Fibroblast of skin of left quadriceps (primary cell): ENCODE results near the gene SEC14L1.

Experiments used
- DNase-seq, 2 experiments: peaks; one replicate each; pipeline ENCODE4 v3.0.0-alpha.2; 2013; ENCODE audit warnings: low read depth in 2 of 2

Gene SEC14L1

DNA sequence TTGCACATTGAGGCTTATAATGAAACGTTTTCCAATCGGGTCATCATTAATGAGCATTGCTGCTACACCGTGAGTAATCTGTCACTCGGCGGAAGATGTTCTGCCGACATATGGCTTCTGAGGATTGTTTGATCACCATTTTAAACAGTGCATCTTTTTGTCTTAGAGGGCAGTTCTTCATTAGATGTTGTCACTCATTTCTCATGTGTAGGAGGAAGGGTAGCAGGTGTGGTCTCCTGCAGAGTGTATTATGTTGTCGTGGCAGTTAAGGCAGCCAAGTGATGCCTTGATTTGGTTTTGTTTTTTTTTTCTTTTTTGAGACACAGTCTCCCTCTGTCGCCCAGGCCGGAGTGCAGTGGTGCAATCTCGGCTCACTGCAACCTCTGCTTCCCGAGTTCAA, 50.5 kb downstream of the SEC14L1 start:
- DNase-seq: no peak

- no peak for DNase-seq
Measured at GRCh38 chr17:77193653-77194052, 52.9 kb downstream of the SEC14L1 start.

GRCh38 chr17:77194179-77194578, 53.4 kb downstream of the SEC14L1 start:
- no peak for DNase-seq

DNA sequence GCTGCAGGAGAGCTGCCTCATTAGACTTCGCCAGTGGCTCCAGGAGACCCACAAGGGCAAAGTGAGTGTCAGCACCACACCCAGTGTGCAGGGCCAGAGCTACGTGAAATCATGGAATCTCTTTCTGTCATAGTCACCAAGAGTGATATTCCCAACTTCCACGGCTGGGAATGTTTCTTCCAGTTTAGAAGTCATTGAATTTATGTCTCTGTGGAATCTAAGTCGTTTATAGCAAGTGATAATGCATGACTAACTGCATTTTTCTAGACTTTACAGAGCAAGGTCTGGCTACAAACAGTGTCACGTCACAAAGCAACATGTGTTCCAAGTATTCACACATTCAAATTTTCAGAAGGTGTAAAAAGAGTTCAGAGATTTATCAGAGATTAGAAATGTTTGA, 55.5 kb downstream of the SEC14L1 start:
- DNase-seq: no peak

GRCh38 chr17:77197115-77197514, 56.3 kb downstream of the SEC14L1 start:
- DNase-seq: no peak

DNA sequence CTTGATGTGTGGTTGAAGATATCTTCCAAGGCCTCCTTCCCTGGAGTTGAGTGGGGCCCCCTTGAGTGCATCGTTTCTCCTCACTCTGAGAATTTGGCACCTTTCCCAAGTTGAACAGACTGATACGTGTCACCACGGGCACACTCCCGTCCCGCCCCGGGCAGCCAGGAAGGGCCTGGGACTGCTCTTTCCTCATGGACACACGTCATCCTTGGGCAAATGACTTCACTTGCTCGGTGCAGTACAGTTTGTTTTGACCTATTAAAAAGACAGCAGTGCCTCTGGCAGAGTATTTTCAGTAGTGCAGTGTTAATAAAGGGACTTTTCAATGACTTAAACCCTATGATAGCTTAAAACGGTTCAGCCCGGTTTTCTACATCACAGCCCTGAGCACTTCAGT, 59.9 kb downstream of the SEC14L1 start:
- DNase-seq: no peak

- no peak for DNase-seq
Measured at GRCh38 chr17:77203436-77203835, 62.7 kb downstream of the SEC14L1 start.

DNA sequence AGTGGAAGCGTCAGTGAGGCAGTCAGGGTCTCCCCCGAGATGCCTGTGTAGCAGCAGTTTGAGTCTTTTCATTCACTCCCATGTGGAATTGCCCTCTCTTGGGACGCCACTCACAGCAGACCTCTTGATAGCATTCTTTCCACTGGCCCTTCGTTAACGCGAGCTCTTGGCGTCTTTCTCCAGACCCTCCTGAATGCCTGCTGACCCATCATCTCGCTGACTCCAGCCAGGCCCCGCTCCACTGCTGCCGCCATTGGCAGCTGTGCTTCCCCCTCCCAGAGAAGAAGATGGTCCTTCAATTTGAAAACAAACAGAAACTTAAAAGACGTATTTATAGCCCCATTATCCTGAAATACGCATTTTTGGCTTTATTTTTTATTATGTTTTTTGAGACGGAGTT, 63.1 kb downstream of the SEC14L1 start:
- no peak for DNase-seq

DNA sequence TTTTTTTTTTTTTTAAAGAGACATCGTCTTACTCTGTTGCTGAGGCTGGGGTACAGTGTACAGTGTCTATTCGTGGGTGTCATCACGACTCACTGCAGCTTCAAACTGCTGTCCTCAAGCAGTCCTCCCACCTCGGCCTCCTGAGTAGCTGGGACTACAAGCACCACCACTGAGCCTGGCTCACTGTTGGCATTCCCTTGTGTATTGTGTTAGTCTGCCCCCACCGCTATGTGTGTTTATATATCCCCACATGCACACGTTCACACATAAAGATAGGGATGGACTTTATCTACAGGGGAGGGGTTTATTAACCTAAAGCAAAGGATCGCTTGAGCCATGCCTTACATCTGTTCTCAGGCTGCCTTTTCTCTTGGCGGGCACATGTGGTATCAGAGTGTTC, 63.8 kb downstream of the SEC14L1 start:
- no peak for DNase-seq

DNA sequence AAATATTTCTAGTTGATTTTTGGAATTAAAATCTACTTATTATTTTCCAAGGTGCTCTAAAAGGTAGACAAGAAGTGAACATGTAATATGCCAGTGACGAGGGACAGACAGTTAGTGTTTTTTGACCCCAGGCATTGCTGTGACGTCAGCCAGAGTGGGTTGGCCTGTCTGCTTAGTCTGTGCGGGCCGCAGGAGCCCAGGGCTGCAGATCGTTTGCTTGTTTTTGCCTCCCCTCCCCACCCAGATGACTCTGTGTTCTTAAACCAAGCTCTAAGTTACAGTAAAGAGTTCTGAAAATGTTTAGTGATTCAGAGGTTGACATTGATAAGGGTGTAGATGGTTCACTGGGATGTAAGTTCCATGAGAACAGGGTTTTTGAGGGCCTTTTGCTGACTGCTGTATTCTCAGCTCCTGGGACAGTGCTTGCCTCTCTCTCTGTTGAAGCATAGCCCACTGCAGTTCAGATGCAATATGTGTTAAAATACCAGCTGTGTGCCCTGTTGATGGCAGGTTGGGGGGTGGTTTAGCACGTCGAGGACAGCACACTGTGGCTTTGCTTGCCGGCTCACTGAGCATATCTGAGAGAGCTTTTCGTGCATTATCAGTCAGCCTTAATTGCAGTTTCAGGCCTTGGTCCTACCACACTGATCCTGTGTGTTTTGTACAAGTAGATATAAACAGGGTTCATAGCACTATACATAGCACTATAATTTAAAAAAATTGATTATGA, 64.8 kb downstream of the SEC14L1 start:
- DNase-seq: no peak

GRCh38 chr17:77206158-77206956, 65.6 kb downstream of the SEC14L1 start:
- no peak for DNase-seq

- no peak for DNase-seq
Measured at GRCh38 chr17:77207689-77208216, 67.0 kb downstream of the SEC14L1 start.

GRCh38 chr17:77208217-77208808, 67.5 kb downstream of the SEC14L1 start:
- DNase-seq: no peak

DNA sequence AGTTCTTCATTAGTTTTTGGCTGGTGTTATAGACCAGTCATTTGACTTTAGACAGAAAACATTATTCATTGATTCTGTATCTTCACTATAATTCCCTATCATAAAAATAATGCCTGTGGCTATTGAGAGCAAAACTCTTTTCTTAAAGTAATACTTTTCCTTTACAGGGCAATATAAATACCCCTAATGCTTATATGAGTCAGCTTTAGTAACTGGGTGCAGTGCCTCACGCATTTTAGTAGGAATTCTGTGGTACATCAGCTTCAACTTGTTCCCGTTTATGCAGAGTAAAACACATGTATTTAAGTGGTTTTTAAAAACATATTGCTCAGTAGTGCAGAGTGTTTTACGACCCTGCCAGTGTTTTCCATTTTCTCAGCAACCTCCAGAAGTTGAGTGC, 68.1 kb downstream of the SEC14L1 start:
- peak; percentile 27 to 31 for DNase-seq

- no peak for DNase-seq
Measured at GRCh38 chr17:77209330-77209748, 68.6 kb downstream of the SEC14L1 start.

DNA sequence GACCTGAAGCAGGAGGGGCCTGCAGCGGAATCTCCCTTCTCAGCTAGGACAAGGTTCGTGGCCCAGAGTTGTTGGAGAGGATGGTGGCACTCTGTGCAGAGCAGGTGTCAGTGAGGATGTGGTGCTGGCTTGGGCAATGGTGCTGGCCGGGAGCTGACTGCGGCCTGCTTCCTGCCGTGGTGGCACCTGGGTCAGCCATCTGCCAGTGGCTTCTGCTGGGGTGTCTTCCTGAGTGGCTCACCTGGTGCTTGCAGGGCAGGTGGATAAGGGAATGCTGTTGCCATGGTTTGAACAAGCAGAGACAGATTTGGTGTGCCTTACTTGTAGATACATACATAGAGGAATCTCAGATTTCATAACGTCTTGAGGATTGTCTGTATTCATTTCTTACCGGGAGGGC, 69.6 kb downstream of the SEC14L1 start:
- DNase-seq: no peak

DNA sequence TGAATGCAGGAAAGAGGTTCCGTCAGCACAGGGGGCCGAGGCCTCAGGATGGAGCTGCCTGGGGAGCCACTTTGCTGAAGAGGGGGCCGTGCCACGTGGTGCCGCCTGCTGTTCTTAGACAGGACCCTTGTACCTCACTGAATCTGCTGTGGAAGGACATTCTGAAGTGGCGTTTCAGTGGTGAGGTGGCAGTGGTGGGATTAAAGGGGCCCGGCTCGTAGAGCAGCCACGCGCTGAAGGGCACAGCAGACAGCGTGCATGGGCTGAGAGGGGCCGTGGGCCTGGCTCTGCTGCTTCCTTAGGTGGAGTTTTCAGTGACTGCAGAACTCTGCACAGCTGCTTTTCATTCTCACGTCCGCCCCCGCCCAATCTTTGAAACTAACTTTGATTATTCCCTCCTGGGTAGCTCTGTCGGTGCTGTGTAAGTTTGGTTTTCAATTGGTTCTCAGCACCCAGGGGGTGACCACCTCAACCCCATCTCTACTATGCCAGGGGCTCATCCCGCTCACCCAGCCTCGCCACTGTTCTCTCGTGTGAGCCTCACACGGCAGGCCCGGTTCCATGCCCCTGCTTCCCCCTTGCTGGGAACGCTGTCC, 70.3 kb downstream of the SEC14L1 start:
- DNase-seq: no peak

DNA sequence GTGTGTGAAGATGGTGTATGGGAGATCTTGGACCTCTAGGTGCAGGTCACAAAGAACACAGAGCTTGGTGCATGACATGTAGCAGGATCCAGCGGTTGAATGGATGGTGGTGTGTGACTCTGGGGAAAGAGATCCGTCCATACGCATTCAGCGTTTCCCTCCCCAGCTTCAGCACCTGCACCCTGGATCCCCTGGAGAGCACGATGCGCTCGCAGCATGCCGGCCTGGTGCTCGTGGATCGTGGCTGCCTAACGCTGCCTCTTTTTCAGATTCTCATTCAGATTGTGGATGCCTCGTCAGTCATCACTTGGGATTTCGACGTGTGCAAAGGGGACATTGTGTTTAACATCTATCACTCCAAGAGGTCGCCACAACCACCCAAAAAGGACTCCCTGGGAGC, 70.9 kb downstream of the SEC14L1 start:
- DNase-seq: no peak

DNA sequence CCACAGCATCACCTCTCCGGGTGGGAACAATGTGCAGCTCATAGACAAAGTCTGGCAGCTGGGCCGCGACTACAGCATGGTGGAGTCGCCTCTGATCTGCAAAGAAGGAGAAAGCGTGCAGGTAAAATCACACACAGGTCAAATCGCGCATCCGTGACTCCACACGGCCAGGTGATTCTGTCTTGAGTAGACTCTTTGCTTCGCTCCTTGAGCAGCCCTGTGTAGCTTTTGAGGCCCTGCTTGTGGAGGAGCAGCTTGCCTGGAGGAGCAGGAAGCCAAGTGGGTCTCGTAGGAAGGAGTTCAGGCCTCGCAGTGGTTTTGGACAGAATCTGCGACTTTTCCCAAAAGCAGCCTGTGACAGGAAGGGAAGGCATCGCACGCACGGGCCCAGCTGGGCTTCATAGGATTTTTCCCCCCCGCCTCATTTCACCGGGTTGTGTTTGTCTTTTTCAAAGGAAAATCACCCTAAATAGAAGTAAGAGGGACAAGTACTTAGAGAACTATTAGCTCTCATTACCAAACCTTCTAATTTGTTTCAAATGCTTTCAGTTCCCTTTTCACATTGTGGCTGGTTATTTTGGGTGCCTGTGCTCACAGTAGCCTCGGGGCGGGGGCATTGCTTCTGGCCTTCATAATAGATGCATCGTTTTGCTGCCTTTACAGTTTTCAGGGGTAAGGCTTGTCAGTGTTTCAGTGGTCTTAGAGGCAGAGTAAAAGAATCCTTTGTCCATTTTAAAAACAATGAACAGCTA, 71.5 kb downstream of the SEC14L1 start:
- no peak for DNase-seq

GRCh38 chr17:77212833-77213777, 72.3 kb downstream of the SEC14L1 start:
- no peak for DNase-seq
